SU-DHL-6 (cell line): Measurements from ENCODE around the gene TXNRD1.

ENCODE experiments used
- EZH2phosphoT487 ChIP-seq: fragments of 200-600 bp; sonication (generic), shearing (Covaris generic); conservative IDR thresholded peaks from 2 replicates; pipeline ENCODE4 v1.6.1; 2018; ENCODE audit warnings: mild to moderate bottlenecking, antibody characterized with exemption, low read length, moderate library complexity, mixed read lengths
- TF ChIP-seq, protein P1 (sequence below): fragments of 200-600 bp; sonication (generic); IDR thresholded peaks from one replicate; pipeline ENCODE4 v1.5.1; 2017; ENCODE audit warnings: antibody characterized with exemption, mild to moderate bottlenecking, low read length, moderate library complexity; ENCODE audit not compliant: insufficient read depth, poor library complexity, severe bottlenecking

DNA sequence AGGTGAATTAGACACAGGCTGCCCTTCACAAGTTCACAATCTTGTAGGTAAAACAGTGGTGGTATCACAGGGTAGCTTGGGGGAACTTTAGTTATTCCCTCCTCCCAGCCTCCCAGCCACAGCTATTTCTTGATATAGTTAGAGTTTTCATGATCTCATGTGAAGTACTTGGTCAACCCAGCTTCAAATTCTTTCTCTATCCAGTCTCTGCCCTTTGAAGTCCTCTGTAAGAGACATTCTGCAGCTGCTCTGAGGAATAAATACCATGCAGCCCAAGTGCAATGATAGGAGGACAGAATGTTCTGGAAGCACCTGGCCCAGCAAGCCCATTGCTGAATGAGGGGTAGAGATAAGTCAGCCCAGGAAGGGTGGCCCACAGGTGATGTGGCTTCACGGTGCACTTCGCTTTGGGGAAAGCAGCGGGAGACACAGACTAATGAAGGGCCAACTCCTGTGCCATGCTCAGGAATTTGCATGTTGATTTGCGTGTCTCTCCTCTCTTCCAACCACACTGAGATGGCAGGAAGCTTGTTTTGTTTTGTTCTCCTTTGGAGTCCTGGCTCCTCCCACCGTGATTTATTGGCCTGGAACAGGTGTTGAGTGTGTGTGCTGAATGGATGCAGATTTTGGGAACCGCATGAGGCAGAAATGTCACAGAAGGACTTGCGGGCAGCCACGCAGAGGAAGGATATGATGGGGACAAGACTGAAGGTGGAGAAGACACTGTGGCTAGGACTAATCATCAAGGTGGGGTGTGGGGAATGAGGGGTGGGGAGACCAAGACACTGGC, 8.0 kb upstream of the TXNRD1 start:
- TF ChIP-seq, protein P1, sequence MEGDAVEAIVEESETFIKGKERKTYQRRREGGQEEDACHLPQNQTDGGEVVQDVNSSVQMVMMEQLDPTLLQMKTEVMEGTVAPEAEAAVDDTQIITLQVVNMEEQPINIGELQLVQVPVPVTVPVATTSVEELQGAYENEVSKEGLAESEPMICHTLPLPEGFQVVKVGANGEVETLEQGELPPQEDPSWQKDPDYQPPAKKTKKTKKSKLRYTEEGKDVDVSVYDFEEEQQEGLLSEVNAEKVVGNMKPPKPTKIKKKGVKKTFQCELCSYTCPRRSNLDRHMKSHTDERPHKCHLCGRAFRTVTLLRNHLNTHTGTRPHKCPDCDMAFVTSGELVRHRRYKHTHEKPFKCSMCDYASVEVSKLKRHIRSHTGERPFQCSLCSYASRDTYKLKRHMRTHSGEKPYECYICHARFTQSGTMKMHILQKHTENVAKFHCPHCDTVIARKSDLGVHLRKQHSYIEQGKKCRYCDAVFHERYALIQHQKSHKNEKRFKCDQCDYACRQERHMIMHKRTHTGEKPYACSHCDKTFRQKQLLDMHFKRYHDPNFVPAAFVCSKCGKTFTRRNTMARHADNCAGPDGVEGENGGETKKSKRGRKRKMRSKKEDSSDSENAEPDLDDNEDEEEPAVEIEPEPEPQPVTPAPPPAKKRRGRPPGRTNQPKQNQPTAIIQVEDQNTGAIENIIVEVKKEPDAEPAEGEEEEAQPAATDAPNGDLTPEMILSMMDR: no peak
- TF ChIP-seq EZH2phosphoT487: no peak
